GM06990 (cell line): ENCODE measurements around the gene PLXNB2.

Source experiments
- DNase-seq: peaks from one replicate; pipeline ENCODE4 v3.0.0-alpha.2; 2011; ENCODE audit not compliant: insufficient read length; ENCODE audit errors: extremely low read depth
- H3K27me3 ChIP-seq: replicated peaks from 2 replicates; pipeline ENCODE4 v1.6.0; 2011; ENCODE audit warnings: low read length; ENCODE audit not compliant: control insufficient read depth, insufficient read depth
- H3K36me3 ChIP-seq: 2 replicates; pipeline ENCODE4 v1.5.1; 2011; ENCODE audit warnings: low read length; ENCODE audit not compliant: control insufficient read depth, insufficient read depth
- H3K4me3 ChIP-seq: replicated peaks from 2 replicates; pipeline ENCODE4 v1.5.1; 2011; ENCODE audit warnings: low read depth, mild to moderate bottlenecking, control low read depth, low read length
- TF ChIP-seq, protein P1 (sequence below): IDR thresholded peaks from 2 replicates; pipeline ENCODE4 v1.5.1; 2011; ENCODE audit warnings: low read length, control low read depth, mild to moderate bottlenecking, inconsistent platforms; ENCODE audit not compliant: insufficient read depth, poor library complexity, severe bottlenecking

Gene PLXNB2

DNA sequence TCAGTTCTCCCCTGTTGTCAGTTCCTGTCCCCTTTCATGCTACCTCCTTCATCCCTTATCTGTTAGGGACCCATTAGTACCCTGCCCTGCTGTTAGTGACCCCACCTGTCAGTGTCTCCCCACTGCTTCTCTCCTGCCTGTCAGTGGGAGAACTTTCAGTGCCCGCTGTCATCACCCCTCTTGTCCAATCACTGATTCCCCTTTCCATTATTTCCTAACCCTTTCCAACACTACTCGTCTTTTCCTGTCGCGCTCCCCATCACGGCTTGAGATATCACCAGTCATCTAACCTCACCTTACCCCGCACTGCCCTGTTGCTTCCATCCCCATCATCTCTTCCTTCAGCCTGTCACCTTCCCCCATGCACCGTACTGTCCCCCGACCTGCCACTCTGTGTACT is 39.7 kb upstream of the PLXNB2 start:
- Histone ChIP-seq H3K27me3 (no peaks in the 10 kb centered on the region), H3K36me3 (peaks cover 4% of the 10 kb centered on the region), H3K4me3 (no peak overlapping the region)
- no peak for DNase-seq
- TF ChIP-seq, protein P1, sequence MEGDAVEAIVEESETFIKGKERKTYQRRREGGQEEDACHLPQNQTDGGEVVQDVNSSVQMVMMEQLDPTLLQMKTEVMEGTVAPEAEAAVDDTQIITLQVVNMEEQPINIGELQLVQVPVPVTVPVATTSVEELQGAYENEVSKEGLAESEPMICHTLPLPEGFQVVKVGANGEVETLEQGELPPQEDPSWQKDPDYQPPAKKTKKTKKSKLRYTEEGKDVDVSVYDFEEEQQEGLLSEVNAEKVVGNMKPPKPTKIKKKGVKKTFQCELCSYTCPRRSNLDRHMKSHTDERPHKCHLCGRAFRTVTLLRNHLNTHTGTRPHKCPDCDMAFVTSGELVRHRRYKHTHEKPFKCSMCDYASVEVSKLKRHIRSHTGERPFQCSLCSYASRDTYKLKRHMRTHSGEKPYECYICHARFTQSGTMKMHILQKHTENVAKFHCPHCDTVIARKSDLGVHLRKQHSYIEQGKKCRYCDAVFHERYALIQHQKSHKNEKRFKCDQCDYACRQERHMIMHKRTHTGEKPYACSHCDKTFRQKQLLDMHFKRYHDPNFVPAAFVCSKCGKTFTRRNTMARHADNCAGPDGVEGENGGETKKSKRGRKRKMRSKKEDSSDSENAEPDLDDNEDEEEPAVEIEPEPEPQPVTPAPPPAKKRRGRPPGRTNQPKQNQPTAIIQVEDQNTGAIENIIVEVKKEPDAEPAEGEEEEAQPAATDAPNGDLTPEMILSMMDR = no peak

DNA sequence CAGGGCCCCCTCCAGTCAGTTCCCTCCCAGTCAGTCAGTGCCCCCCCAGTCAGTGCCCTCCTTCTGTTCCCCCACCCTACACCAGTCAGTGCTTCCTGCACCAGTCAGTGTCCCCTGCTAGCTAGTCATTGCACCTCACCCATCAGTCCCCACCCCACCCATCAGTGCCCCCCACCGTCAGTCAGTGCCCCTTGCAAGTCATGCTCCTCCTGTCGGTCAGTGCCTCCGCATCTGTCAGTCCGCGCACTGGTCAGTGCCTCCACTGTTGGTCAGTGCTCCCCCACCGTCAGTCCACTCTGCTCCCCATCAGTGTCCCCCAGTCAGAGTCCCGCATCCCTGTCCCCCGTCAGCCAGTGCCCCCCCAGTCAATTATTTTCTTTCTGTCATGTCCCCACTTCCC is 39.0 kb upstream of the PLXNB2 start:
- H3K4me3 ChIP-seq = no peak overlapping the region
- peaks cover 4% of the 10 kb centered on the region for H3K36me3 ChIP-seq
- DNase-seq = no peak
- H3K27me3 ChIP-seq = no peaks in the 10 kb centered on the region
- TF ChIP-seq, protein P1 = no peak

DNA sequence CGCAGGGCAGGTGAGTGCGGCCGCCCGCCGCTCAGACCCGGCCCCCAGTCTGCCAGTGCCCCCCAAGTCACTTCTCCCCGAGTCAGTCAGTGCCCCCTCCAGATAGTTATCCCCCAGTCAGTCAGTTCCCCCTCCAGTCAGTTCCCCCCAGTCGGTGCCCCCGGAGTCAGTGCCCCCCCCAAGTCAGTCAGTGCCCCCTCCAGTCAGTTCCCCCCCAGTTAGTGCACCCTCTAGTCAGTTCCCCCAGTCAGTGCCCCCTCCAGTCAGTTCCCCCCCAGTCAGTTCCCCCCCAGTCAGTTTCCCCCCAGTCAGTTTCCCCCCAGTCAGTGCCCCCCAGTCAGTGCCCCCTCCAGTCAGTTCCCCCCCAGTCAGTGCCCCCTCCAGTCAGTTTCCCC is 36.1 kb upstream of the PLXNB2 start:
- H3K36me3 ChIP-seq = peaks cover 4% of the 10 kb centered on the region
- TF ChIP-seq, protein P1 = no peak
- H3K4me3 ChIP-seq = peak overlapping the region; percentile 85
- no peaks in the 10 kb centered on the region for H3K27me3 ChIP-seq
- DNase-seq = no peak

DNA sequence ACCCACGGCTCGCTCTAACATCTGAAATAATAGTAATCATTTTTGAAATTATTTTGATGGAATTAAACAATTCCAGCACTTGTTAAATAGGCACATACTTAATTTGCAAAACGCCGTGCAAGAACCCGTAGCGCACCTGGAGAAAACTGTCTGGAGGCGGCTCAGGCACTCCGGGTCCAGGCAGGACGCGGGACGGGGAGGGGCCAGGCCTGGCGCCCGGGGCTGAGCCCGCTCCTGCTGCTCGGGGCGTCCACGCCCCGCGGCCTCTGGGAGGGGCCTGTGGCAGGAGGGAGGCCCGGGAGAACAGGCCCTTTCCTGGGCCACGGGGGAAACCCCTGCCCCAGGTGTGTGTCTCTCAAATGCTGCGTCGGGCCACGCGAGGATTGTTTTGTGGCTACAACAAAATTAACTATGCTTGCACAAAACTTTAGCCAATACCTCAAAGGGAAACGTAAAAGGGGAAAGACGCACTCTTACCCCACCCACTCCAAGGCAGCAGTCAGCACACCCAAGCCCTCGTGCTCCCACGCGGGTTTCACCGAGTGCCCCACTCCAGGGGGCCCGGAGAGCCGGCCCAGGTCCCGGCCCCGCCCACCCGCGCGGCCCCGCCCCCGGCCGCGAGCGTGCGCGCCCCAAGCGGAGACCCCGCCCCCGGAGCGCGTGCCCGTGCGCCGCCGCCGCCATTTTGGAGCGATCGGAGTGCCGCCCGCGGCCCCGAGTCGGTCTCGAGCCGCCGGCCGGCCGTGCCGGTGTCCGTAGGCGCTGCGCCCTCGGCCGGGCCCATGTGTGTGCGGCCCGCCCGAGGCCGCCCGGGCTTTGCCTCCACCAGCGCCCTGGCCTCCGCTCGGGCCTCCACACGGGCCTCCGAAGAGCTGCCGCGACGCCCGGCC is 35.5 kb upstream of the PLXNB2 start, which contains the start of gene PPP6R2:
Gene PPP6R2, plus strand, starts transcription at position 677 of the 890 bp plus-strand sequence. CDS start 50,582 bp downstream, outside the sequence.
- TF ChIP-seq, protein P1 = no peak
- peaks cover 4% of the 10 kb centered on the region for H3K36me3 ChIP-seq
- H3K4me3 ChIP-seq = peak within 1 kb of the TSS; percentile 85
- peak; percentile 80 for DNase-seq
- H3K27me3 ChIP-seq = no peaks in the 10 kb centered on the region

DNA sequence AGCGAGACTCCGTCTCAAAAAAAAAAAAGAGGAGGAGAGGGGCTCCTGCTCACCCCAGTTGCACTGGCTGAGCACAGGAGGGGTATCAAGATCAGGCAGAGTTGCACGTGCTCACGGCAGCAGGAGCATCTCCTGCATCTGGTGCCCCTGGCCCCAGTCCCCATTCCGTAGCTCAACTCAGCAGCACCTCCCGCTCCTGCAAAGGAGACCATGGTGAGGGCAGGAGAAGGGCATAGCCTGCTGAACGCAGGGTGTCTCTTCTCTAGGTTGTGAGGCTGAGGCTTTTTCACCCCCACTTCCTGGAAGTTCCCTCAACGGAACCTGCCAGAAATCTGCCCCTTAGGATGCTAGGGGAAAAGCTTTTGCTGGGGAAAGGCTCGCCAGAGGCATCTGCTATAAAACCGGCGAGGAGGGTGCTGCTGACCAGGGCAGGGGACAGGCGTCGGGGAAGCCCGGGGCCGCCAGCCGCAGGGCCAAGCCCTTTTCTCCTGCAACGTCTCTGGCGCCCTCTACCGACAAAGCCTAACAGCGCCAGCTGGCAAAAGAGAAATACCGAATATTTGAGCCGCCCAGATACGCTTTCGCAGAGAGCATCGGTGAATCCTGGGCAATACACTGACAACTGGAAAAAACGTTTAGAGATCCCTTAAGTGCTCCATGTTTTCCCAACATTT is 34.7 kb upstream of the PLXNB2 start:
- no peaks in the 10 kb centered on the region for H3K27me3 ChIP-seq
- H3K36me3 ChIP-seq = peaks cover 2% of the 10 kb centered on the region
- peak overlapping the region; percentile 85 for H3K4me3 ChIP-seq
- TF ChIP-seq, protein P1 = peak; percentile 97
- DNase-seq = peak; percentile 70
